ENCODE data around the gene TOM1L2.
A peak's percentile ranks its signal among the peaks of the same experiment; 100 is the strongest.

Gene TOM1L2

GRCh38 chr17:17934214-17934613 is 38.0 kb downstream of the TOM1L2 start:
- ChIA-PET CTCF (interaction anchor here (0.5 to 0.8 kb wide), 2 partner anchors 9 to 139 kb away, joined by 3 to 4 read pairs; no protein-coding TSS in a partner anchor), POLR2A (ENCODE audit: low non-redundant PET) (no interaction called here)
- DNase-seq (ENCODE audit: low spot score): no peak
- TF ChIP-seq CTCF (conservative IDR thresholded peaks at IDR 0.05; ENCODE audit: low read depth): no peak
- no peak overlapping the region for H3K27ac ChIP-seq

GRCh38 chr17:17933775-17934174 is 38.4 kb downstream of the TOM1L2 start:
- no peak for DNase-seq (ENCODE audit: low spot score)
- no peak overlapping the region for H3K27ac ChIP-seq
- TF ChIP-seq CTCF (conservative IDR thresholded peaks at IDR 0.05; ENCODE audit: low read depth): no peak
- POLR2A ChIA-PET (ENCODE audit: low non-redundant PET): no interaction called here
- CTCF ChIA-PET: interaction anchor here (0.5 kb wide), 1 partner anchor 140 kb away, joined by 4 read pairs; no protein-coding TSS in a partner anchor

GRCh38 chr17:17931159-17931558 is 41.0 kb downstream of the TOM1L2 start:
- H3K27ac ChIP-seq: no peak overlapping the region
- no peak for TF ChIP-seq CTCF (conservative IDR thresholded peaks at IDR 0.05; ENCODE audit: low read depth)
- no peak for DNase-seq (ENCODE audit: low spot score)
- POLR2A ChIA-PET (ENCODE audit: low non-redundant PET): no interaction called here
- CTCF ChIA-PET: no interaction called here

- no peak for TF ChIP-seq CTCF (conservative IDR thresholded peaks at IDR 0.05; ENCODE audit: low read depth)
- H3K27ac ChIP-seq: no peak overlapping the region
- ChIA-PET POLR2A (ENCODE audit: low non-redundant PET) (interaction anchor here (0.7 kb wide), 1 partner anchor 100 kb away, joined by 3 read pairs; no protein-coding TSS in a partner anchor), CTCF (interaction anchor here (0.6 kb wide), 1 partner anchor 78 kb away, joined by 3 read pairs; no protein-coding TSS in a partner anchor)
- DNase-seq (ENCODE audit: low spot score): no peak
These were observed 41.5 kb downstream of the TOM1L2 start for GRCh38 chr17:17930674-17931073.

- TF ChIP-seq CTCF (conservative IDR thresholded peaks at IDR 0.05; ENCODE audit: low read depth): no peak
- ChIA-PET POLR2A (ENCODE audit: low non-redundant PET) (interaction anchor here (0.7 kb wide), 1 partner anchor 101 kb away, joined by 3 read pairs; no protein-coding TSS in a partner anchor), CTCF (no interaction called here)
- peak overlapping the region; percentile 46 for H3K27ac ChIP-seq
- DNase-seq (ENCODE audit: low spot score): no peak
These were observed 42.4 kb downstream of the TOM1L2 start for GRCh38 chr17:17929655-17930380.

GRCh38 chr17:17928398-17929287 is 43.6 kb downstream of the TOM1L2 start:
- TF ChIP-seq CTCF (conservative IDR thresholded peaks at IDR 0.05; ENCODE audit: low read depth): no peak
- ChIA-PET POLR2A (ENCODE audit: low non-redundant PET) (no interaction called here), CTCF (interaction anchor here (0.5 to 1.7 kb wide), 2 partner anchors 9 to 10 kb away, joined by 3 to 7 read pairs; no protein-coding TSS in a partner anchor)
- no peak for DNase-seq (ENCODE audit: low spot score)
- H3K27ac ChIP-seq: peak overlapping the region; percentile 46
